CD1c-positive myeloid dendritic cell (primary cell): Measurements from ENCODE around the gene BRCC3.
"Not testable (repeated sequence)": the region's sequence is repeated elsewhere in the genome, so short reads cannot be mapped to it uniquely, and the experiment has no call there.

Experiments
- DNase-seq: peaks from one replicate; pipeline ENCODE4 v3.0.0-alpha.2; 2016; ENCODE audit errors: extremely low spot score

The BRCC3 gene

DNA sequence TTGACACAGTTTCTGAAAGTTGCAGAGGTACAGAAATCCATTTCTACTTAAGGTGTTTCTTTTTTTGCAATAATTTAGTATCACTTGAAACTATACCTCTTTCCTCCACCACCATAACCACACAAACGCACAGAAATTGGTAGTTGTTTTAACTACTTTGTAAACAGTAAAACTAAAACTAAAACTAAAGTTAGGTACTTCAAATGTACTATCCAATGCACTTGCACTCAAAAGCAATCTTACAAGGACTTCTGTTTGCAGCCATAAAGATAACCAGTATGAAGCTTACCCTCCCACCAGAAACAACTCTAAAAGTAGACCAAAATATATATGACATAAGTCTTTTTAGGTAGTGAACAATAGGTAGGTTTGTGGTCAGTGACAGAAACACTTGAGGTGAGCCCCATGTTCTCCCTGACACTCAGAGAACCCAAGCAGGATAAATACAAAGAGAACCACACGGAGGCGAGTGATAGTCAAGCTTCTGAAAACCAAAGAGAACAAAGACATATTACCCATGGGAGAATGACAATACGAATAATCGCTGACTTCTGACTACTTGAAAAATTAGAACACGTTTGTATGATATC, 72.7 kb downstream of the BRCC3 start:
- no peak for DNase-seq

DNA sequence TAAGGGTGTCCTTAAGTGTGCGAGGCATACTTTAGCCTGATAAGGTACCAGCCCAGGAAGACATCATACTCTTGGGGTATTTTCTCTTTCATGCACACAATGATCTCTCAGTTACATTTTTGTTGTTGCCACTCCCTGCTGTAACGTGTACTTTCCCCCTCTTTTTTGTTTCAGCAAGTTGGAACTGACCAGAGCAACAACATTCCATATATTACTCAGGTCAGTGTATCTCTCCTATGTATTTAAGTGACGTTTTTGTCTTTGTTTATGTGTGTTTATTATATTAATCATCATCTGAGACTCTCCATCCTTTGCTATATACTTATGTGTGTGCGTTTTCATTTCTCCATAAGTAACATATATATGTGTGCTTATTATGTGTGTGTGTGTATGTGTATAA, 73.6 kb downstream of the BRCC3 start:
- no peak for DNase-seq

DNA sequence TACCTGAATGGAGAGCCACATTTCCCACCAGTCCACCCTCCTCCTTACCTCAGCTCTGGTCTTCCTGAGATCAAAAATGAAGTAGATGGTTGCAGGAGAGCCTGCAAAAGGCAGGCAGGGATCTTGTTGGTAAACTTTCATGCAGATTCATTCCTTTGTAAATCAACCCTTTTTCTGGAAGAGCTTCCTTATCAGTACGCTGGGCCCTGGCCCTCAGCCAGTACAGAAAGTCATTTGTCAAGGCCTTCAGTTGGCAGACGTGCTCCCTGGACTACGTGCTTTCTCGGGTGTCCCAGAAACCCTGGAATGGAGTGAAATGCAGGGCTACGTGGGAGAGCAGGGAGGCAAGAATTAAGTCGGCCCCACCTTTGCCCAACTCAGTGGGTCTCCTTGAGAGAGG, 76.3 kb downstream of the BRCC3 start:
- not testable (repeated sequence) for DNase-seq

DNA sequence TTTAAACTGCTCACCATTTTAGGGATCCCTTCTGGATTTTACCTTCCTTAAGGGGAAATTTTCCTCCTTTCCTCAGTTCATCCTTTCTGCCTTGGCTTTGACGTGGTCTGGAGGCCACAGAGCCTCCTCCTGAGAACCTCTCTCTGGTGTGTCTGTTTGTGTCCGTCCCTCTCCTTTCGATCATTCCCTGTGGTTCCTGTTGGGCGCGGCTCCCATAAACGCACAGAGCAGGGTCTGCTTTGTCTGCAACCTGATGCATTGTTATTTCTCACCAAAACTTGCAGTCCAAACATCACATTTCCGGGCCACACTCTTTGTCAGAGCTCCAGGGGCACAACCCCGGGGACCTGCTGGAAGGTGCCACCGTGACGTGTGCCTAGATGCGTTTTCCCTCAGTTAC, 76.9 kb downstream of the BRCC3 start:
- DNase-seq: not testable (repeated sequence)

DNA sequence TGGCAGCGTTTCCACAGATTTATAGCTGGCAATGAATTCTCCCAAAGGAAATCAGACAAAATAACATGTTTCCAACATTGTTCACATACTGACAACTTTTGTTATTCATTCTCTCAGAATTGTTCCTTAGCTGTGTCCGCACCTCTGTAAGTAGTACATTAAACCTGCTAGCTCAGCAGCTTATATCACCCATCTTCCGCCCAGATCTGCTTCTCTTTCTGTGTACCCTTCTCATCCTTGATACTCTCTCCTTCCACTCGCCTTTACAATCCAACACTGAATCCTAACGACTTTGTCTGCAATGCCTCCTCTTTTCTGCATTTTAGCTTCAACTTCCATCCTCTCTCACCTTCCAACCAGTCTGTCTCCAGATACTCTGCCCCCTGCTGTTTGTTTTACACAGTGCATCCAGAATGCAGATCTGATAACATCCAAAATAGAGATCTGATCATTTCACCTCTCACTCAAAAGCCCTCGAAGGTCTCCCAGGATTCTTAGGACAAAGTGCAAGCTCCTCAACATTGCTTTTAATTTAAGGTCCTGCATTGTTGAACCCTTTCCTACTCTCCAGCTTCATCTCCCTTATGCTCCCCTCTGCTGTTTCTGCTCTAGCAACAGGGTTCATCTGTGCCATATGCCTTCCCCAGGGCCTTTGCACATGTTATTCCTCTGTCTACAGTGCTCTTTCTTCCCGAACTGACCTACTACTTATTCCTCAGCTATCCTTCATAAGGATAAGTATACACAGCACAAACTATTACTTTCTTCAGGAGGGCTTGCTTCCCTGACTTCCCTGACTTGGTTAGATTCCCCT, 77.6 kb downstream of the BRCC3 start:
- peak; percentile 28 for DNase-seq

DNA sequence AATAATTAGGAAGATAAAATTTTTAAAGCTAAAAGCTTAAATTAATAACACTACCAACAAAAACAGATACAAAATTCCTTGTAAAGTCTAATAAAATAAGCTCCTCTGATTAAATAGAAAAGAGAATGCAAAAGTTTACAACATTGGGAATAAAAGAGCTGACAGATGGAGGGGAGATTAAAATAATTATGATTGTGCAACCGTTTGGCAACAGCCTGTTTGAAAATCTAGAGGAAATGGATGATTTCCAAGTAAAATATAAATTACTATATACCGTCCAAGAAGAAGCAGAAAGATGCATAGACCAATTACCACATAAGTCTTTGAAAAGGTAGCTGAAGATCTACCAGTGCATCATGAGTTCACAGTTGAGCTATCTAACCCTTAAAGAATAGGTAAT, 98.6 kb downstream of the BRCC3 start:
- no peak for DNase-seq
